Effector CD4-positive, alpha-beta T cell (primary cell): ENCODE results near the gene NTM.

Experiments used
- DNase-seq: peaks from one replicate; pipeline ENCODE4 v3.0.0-alpha.2; 2020

Gene NTM

DNA sequence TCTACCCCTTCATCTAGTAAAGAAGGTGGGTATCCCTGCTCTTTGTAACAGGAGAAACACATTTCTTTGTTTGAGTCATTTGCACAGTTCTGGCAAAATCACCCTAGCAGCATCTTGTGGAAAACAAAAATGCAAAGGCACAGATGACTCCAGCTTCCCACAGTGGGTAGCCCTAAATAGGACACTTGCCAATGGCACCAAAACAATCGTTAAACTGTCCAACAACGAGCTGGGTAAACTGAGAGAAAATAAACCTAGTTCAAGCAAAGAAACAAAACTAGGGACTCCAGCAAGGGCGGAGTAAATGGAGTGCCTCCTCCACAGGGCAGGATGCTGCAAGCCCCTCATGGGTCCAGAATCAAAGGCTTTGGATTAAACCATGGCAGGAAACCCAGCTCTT is 239.5 kb downstream of the NTM start:
- DNase-seq: no peak

DNA sequence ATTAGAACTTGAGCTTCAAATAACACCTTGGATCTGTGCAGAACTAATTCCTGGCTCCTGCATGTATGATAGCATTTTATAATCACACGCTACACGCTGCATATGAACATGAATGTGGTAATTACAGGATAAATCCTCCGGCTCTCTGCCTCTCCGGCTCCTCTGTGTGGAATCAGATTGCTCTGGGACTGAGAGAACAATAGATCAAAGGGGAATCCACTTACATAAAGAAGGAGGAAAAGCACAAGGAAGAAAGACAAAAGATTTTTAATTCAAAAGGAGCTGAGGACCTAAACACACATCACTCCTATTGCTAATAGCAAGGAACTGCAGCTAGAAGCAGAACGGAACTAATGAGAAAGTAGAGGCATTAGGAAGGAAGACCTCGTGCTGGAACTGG is 240.9 kb downstream of the NTM start:
- no peak for DNase-seq

DNA sequence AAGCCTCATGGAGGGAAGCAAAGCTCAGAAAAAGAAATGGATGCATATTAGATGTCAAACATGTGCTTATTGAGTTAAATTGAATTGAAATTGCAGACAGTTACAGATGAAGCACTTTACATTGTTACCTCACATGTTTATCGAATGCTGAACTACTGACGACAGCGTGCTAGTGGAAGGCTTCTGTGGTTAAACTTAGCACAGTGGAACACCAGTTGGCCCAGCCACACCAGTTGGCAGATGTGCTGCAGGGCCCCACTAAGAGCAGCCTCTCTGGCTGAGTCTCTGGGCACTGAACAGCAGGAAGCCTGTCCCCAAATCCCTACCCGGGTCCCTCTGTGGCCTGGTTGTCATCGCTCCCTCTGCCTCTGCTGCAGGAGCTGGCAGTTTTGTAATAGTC is 242.1 kb downstream of the NTM start:
- DNase-seq: no peak

DNA sequence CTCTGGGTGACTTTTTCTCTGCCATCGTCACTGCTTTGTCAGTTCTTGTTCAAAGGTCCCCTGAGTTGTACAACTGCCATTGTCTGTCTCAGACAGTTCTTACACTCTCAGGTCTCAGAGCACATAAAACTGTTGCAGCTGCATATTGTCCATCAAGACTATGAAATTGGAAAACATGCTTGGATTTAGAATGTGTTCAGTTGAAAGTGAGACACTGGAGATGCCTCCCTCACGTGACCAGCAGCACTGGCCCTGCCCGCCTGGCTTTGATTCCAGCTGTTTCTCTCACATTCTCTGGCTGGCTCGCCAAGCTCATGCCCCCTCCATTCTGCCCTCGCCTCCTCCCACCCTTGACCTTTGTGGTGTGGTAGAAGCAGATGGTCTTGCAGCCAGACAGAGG is 244.2 kb downstream of the NTM start:
- no peak for DNase-seq

DNA sequence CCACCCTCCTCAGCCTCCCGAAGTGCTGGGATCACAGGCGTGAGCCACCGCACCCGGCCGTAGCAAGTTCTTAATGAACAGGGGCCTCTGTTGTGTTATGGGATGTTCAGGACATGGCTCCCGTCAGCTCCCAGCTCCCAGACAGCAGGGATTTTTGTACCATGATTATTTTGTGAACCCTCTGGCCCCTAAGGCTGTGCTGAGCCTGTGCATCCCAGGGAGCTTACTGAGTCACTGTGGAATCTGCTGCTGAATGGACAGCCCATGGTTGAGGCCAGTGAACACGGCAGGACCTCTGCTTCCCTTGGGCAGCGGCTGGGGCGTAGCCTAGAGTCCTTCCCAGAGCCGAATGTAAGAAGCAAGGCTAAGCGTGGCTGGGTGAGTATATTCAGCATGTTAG is 245.2 kb downstream of the NTM start:
- no peak for DNase-seq

DNA sequence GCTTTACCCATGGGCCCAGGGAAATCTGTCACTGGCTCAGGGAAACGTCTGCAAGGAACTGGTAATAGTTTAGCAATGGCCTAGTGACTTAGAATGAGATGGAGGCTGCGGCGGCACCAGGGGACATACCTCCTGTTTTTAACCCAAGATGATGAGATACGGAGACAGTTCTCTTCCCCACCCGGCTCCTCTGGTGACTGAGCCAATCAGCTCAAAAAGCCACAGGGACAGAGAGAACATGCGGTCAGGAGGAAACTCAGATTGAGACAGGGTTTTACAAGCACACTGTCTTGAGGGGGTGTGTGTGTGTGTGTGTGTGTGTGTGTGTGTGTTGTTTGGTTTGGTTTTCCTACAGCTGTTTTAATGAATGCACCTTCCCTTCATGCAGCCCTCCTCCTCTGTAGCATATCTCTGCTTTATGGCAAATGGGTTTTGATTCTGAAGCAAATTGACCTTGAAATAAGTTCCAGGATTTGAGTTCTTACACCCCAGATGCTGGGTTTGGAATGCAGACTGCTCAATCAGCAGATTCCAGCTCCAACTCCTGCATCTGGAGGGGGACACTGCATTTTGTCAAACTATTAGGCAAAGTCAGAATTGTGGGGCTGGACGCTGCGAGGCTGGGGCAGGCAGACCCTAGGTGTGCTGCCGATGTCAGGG is 246.2 kb downstream of the NTM start:
- DNase-seq: no peak

DNA sequence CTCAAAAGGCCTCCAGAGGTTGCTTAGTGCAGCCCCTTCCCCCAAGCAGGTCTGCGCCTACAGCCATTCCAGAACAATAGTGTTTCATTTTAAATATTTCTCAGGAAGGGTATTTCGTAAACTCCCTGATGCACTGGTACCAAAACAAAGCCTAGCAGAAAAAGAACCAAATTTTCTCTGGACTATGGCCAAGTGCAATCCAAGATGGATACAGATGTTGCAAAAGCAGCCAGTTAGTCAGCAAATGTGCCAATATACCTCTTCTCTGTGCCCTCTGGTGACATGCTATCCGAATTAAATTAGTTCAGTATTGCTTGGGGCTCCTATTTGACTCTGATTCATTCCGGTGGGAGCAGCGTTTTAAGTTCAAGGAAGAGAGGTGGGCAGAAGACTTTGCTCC is 247.8 kb downstream of the NTM start:
- DNase-seq: no peak

DNA sequence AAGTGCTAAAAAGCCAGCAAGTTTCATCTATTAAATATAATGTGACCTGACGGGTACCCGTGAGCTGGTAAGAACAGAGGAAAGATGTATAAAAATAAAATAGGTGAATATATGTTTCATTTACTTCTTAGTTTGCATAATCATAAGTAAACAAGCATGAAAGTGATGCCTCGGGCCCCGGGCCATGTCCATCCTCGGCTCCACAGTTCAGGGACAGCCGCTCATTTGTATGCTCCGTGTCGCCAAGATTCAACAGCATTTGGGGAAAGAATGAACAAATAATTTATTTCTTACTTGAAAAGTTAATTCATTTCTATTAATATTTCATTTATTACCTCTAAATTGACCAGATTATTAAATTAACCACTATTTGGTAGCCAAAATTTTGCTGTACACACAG is 251.8 kb downstream of the NTM start:
- DNase-seq: no peak

DNA sequence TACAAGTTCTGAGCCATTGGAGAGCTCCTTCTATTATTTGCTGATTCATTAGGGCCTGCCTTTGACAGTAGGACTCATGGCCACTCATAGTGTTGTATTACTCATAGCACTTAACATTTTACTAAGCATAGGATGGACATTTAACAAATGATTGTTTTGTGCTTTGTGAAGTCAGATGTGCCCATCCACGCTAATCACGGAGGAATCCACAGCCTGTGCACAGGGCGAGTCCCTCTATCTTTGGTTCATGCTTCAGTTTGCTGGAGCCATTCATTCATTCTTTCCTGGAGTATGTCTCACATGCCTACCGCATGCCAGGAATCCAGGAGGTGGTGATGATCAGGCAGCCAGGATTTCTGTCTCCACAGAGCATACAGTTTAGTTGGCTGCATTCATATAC is 254.1 kb downstream of the NTM start:
- no peak for DNase-seq

DNA sequence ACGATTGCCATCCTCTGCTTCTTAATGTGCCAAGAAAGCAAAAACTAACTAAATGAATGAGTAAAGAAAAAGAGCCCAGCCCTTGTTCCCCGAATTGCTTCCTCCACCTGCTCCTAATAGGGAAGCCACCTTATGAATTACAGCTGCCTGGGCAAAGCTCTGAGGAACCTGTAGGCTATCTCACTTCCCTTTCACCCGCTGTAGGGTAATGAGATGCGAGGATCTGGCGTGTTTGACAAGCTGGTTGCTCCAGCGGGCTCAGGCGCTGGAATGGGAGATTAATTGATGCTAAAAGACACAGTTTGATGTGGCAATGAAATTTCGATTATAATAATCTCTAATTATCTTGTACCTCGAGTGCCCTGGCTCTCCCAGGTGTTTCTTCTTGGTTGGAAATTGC is 256.4 kb downstream of the NTM start:
- DNase-seq: no peak

DNA sequence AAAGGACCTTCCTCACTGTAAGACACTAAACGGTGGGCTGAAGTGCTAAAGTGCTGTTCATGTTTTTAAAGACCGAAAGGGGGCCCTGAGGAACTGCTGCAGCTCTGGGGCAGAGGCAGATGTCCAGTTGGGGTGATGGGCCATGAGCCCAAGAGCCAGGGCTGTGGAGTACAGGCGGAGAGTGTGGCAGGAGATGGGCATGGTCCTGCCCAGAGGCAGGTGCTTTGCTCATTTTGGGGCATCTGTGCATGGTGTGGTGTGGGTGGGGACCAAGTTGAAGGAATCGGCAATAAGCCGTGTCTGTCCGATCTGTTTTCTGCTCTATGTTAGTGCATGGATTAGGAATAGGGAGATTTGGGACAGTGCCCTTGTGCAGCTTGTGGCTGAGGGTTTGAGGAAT is 258.3 kb downstream of the NTM start:
- DNase-seq: no peak

DNA sequence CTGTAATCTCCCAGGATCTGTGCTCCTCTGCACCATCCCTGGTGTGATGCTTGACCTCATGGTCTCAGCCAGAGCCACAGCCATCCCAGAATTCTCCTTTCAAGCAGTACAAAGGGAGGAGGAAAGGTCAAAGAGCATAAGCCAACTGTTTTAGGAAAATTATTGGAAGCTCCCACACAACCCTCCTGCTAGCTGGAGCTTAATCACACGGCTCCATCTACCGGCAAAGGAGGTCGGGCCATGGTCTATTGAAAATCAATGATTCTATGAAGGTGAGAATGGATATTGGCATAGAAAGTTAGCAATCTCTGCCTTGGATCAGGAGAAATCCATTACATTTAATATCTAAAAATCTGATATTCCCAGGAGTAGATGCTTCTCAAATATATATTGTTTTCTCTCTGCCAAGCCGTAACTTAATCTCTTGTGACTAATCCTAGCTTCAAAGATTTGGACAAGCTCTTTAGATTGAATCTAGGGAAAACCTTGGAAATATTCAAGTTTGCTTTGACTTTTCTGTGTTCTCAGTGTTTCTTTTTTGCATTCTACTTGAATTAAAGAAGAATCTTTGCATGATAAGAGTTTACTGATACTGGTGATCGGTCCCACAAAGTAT is 259.6 kb downstream of the NTM start:
- no peak for DNase-seq

DNA sequence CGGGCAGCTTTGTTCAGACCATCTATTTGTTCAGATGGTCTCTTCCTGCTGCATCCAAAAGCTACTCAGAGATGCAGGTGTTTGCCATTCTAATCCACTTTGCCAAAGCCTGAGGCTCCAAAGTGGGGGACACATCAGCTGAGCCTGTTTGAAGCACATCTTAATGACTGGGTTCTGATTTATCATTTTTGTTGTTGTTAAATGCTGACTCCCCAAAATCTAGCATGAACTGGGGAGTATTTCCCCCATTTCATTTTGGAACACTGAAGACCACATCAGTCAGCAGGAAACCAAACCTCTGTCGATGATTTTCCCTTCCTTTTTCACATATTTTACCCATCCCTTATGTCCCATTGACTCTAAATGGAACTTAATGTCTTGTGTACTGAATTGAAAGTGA is 262.6 kb downstream of the NTM start:
- DNase-seq: no peak

DNA sequence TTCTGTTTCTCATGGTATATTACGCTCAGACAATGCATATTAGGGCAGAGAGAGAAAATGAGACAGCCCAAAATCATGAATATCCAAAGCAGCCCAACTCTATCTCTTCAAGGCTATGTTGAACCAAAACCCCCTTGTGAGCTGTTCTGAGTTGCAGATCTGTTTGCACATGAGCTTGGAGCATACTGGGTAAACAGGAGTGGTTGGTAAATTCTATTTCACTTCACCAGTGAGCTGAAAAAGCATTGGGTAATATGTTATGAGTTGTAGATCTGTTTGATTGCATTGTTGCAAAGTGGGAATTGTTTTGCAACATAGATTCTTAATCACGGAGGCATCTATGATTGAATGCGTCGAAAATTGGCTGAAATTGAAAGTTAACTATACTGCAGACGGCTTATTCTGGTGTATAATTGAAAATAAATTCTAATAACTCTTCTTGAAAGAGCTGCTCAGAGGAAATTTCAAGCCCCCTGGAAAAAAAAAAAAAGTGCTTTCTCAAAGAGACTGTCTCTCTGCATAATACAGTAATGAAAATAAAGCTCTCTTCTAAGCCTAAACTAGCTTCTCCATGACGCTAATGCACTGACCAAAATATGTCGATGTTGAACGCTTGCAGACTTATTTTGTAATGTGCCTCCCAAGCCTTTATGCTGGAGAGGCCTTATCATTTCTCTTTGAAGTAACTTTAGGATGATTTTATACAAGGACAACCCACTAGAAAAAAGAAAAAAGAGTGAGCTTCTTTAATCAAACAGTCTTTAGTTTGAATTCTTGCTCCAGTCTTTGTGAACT is 263.7 kb downstream of the NTM start:
- DNase-seq: no peak

DNA sequence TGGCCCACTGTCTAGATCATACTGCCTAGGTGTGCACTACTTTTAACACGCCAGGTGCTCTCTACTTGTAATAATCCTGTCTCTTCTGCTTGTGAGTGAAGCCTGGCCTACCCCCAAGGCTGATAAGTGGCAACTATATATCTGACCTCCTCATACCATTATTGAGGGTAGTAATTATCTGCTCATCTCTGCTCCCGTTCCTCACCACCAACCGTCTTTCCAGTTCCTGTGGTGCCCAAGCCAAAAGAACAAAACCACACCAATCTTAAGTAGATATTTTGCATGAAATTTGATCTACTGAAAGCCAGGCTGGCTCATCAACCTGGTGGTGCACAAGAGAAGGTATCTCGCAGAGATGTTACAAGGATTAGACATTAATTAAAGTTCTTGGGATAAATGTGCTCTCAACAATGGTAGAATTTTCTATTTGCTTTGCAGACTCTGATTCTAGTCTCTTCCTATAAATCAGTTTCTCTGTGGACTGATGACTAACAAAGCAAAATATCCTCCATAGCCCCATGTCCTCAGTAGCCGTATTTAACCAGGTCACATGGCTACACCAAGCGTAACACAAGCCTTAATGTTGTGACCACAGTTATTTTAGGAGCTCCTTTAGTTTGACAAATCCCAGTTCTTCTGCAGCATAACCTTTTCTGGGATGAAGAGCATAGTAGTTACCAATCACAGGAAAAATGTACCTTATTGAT is 267.2 kb downstream of the NTM start:
- DNase-seq: no peak

DNA sequence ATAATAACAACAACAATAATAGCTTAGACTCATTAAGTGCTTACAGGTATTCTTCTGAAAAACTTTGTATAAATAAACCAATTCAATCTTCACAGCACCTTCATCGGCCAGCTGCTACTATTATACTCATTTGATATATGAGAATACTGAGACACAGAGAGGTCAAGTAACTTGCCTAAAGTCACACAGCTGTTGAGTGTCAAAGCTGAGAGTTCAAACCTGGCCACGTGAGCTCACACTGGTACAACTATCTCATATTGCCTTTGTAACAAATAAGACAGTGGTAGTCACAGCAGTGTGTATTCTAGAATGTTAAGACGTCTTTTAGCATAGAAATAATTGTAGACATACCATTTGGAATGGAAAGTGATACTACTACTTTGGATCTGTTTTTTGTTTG is 268.5 kb downstream of the NTM start:
- no peak for DNase-seq

DNA sequence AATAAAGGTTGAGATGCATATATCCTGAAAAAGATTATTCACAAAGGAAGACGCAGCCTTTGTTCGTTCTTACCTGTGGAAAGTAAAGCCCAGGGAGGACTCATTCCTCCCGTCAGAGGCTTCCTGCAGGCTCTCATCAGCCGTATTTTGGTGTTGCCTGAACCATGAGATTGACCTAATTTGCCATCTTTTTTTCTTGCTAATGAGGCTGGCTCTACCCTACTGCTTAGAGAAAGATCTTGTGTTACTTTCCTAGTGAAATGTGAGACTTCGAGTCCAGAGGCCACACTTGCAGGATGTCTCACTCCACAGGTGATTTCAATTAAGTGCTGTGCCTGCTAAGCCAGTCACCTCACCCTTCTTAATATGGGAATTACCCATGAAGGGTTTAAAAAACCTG is 269.9 kb downstream of the NTM start:
- DNase-seq: no peak

DNA sequence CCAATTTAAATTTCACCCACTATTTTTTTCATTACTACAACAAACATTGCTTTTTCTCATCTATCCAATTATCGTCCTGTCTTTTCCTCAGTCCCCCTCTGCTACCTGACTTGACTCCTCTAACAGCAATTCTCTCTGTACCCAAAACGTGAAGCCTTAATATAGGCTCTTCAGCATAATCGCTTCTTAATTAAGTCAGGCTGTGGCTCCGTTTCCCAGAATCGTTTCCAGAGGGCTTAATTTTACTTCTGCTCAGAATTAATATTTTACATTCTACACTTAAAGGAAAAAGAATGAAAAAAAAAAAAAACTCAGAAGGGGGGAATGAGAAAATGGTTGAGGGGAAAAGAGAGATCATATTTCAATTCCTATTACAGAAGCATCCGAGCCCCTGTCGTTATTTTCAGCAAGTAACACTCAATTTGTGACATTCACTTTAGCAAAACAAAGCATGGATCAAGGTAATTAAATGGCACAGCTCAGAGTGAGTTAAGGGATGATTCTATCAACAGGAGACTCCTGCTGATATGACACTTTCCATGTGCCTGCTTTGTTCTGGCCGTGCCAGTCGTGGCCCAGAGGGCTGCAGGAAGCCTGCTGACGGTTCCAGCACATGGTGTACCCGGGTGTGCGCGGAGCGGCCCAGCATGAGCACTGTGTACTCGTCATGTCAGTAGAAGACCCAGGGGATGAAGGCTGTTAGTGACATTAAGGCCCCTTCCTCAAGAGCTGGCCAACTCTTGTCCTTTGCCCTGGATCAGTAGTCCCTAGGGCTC is 272.5 kb downstream of the NTM start:
- DNase-seq: no peak

DNA sequence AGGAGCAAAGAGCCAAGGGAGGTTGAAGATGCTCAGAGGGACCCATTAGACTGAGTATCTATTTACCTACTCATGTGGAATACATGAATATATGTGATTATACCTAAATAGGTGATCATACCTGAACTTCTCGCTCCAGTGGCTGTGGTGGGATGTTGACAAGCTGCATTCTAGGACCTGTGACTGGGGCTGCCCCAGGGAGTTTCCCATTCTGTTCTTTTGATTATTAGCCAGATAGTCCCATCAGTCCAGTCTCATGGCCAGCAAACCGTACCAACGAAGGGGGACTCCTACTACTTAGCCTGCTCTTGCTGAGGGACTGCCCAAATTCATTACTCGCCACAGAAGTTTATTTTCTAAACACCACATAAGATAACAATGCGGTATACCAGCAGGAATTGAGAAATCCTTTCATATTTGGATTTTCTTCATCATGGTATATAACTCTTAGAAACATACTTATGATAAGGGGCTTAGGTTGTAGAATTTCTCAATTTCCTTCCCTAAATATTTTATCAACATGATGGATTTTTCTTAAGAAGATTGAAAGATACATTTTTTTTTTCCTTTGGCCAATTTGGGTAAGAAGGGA is 273.9 kb downstream of the NTM start:
- DNase-seq: no peak

DNA sequence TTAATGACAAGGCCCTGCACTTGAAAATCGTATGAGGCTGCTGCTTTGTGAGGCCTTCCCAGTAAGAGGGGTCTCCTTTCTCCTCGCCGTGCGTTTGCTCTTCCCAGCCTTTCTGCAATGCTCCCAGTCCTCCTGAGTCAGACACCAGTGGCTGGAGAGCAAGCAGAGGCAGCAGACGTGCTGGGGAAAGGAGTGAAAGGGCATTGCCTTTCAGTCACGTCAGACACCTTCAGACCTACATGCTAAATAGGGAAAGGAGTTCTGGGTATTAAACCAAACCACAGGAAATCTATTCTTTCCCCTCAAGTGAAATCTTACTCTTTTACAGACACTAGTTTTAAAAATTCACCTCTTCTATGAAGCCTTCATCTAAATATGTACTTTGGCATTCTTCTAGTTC is 274.8 kb downstream of the NTM start:
- no peak for DNase-seq

DNA sequence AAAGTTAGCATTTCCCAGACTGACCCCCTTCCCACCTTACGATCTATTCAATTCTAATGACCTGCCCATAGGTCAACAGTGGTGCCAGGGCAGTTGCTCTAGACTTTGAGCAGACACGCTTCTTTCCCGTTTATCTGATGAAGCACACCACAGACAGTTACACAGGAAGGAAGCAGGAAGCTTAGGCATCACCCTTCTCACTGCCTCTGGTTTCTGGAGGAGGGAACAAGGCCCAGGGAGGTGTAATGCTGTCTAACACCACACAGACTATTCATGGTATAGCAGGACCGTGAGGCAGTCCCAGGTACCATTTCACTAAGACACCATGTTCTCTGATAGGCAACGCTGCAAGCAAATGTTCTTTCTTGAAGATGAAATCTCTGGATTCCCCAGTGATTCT is 279.4 kb downstream of the NTM start:
- no peak for DNase-seq

DNA sequence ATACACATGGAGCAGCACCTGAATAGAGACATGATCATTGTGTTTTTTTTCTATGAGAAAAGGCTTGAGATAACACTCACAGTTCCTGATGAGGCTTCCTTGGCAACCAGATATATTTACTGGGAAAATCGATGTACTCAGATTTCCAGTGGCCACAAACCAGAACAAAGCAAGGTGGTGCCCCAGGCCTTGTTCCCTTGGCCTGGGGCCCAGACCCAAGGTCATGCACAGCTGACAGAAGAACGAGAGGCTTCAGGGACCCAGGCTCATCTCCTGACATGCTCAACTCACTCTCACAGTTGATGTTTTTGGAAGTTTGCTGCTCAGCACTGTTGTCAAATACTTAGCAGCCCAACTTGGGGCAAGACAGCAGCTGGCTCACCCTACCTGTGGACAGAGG is 281.8 kb downstream of the NTM start:
- no peak for DNase-seq

DNA sequence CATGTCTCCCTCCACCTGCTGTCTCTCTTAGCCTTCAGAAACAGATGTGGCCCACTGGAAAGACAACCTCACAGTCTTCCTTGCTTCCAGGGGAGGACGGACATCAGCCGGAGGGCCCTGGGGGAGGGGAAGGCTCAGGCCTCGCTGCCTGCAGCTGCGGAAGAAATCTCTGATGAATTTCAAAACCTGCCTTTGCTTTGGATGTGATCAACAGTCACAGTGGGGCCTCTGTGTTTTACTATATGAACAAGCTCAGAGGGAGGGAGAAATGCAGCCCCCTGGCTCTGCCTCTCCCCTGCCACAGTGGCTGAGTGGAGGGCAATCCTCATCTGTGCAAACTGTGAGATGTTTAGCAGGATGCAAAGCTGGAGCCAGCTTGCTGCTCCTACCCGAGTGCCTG is 282.8 kb downstream of the NTM start:
- DNase-seq: no peak
